Renal pelvis (tissue), 12 donors: ENCODE data around the gene DSG4. TPM values are rescaled to one million over a fixed set of nuclear protein-coding genes. Genes with fewer than 3 reads are reported as not detected.
"Not testable (repeated sequence)": the region's sequence is repeated elsewhere in the genome, so short reads cannot be mapped to it uniquely, and the experiment has no call there.

ENCODE experiments used
- DNase-seq: peaks from one replicate; pipeline ENCODE4 v3.0.0-alpha.2; 2013
- long read RNA-seq, 16 experiments: transcript quantifications; one replicate each; lab custom pipeline, GENCODE V29; 2026
- polyA plus RNA-seq, 3 donors: library from polyadenylated mRNA; unstranded; fragments of 120-200 nt; gene quantifications; one replicate each; pipeline ENCODE4 v1.2.1, GENCODE V29; 2013; ENCODE audit not compliant: insufficient read length in 3 of 3

DSG4 gene
- polyA plus RNA-seq: under 1 TPM in 1 of 3 donors, not detected in 2; 0.01 TPM
- long read RNA-seq, donor 1: 0 reads
- long read RNA-seq, donor 2: 0 reads
- long read RNA-seq, donor 3: 0 reads
- long read RNA-seq, donor 4: 0 reads
- long read RNA-seq, donor 5: 0 reads
- long read RNA-seq, donor 6: 0 reads
- long read RNA-seq, donor 7: 0 reads
- long read RNA-seq, donor 8: 0 reads
- long read RNA-seq, donor 9: 0 reads
- long read RNA-seq, donor 10: 0 reads
- long read RNA-seq, donor 11: 0 reads
- long read RNA-seq, donor 12: 0 reads
- long read RNA-seq, donor 13: 0 reads
- long read RNA-seq, donor 14: 0 reads
- long read RNA-seq, donor 15: 0 reads
- long read RNA-seq, donor 16: 0 reads

DNA sequence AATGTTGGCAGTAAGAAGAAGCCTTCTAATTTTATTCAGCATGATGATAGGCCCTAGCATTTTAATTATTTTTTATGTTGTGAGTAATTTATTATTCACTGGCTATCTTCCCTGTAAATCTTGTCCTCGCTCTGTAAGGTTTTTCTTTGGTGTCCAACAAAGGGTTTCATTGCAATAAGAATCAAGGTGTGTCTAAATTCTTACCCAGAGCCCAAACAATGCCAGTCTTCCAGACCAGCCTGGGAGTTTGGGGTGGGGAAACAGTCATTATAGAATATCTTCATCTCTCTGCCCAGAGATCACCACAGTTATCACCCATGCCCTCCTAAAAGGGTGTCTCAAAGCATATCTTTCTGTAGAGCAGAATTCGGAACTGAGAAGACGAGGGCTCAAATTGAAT, at the start of gene DSG4:
TSS of gene DSG4 (plus strand) at position 301 of the 400 bp plus-strand sequence. CDS start 135 bp downstream, outside the sequence.
- DNase-seq: no peak

- no peak for DNase-seq
Observed at GRCh38 chr18:31329787-31330438, 46.7 kb upstream of the DSG4 start.

- DNase-seq: no peak
Observed at GRCh38 chr18:31343454-31343853, 33.1 kb upstream of the DSG4 start.

DNA sequence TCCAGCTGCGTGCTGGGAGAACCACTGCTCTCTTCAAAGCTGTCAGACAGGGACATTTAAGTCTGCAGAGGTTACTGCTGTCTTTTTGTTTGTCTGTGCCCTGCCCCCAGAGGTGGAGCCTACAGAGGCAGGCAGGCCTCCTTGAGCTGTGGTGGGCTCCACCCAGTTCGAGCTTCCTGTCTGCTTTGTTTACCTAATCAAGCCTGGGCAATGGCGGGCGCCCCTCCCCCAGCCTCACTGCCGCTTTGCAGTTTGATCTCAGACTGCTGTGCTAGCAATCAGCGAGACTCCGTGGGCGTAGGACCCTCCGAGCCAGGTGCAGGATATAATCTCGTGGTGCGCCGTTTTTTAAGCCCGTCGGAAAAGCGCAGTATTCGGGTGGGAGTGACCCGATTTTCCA, 23.2 kb upstream of the DSG4 start:
- not testable (repeated sequence) for DNase-seq

GRCh38 chr18:31354990-31355389, 21.6 kb upstream of the DSG4 start:
- no peak for DNase-seq

- DNase-seq: no peak
Observed at GRCh38 chr18:31356025-31356424, 20.6 kb upstream of the DSG4 start.

GRCh38 chr18:31364190-31364589, 12.4 kb upstream of the DSG4 start:
- DNase-seq: no peak

GRCh38 chr18:31369478-31369877, 7.1 kb upstream of the DSG4 start:
- no peak for DNase-seq

- DNase-seq: no peak
Observed at GRCh38 chr18:31371989-31372388, 4.6 kb upstream of the DSG4 start.

DNA sequence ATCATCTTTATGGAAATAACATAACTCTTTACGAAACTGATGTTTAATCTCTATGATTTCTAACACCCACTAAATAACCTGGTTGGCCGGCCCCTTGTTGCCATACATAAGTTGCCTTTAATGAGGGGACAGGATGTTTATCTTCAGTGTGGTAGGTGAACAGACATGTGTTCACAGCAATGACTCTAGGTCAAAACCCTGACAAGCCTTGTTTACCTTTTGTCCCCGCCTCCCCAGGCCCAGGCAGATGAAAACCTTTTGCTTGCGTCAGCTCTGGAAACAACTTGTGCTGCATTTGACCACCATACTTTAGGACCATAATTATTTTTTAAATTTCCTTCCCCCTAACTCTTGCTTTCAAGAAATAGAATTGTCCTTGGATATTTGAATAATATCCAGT, 2.9 kb upstream of the DSG4 start:
- no peak for DNase-seq

GRCh38 chr18:31380912-31381311, 4.3 kb downstream of the DSG4 start:
- DNase-seq: no peak

DNA sequence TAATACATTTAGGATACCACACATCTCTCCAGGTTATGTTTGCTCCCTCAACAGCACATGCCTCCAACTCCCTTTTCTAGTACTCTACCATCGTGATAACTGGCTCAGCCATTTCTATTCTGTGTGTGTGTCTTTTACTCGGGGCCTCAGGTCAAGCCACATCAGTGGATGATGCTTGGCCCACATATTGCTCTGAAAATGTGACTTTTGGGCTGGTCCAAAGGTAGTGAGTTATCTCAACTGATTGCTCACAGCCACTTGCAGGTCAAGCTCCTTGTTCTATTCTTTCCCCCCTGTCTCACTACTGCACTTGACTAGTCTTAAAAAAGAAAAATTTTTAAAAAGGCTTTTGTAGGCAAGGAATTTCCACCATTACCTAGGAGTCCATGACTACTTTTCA, 5.5 kb downstream of the DSG4 start:
- no peak for DNase-seq

- no peak for DNase-seq
Observed at GRCh38 chr18:31386741-31387140, 10.2 kb downstream of the DSG4 start.

GRCh38 chr18:31393286-31393685, 16.7 kb downstream of the DSG4 start:
- no peak for DNase-seq

- no peak for DNase-seq
Observed at GRCh38 chr18:31396796-31397612, 20.4 kb downstream of the DSG4 start.

GRCh38 chr18:31398191-31398590, 21.6 kb downstream of the DSG4 start:
- DNase-seq: no peak

DNA sequence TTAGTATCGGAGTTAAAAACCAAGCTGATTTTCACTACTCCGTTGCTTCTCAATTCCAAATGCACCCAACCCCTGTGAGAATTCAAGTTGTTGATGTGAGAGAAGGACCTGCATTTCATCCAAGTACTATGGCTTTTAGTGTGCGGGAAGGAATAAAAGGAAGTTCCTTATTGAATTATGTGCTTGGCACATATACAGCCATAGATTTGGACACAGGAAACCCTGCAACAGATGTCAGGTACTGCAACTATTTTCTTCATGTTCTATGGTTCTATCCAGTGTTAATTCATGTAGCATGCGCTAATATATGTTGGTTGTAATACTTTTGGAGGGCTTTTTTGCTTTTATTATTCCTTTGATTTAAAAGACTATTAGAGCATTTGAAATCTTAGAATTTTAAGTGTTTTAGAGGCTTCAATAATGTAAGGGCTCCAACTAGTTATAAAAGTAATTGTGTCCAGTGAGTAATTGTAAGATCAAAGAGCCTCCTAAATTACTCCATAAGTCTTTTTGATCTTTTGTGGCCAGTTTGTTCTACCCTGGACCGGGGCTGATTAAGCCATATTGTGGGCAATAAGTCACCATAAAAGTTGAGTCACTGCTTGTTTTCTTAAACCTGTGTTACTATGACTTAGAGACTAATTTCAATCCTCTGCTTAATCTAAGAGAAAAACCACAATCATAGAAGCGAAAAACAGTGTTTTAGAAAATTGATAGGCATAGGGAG, 22.9 kb downstream of the DSG4 start:
- DNase-seq: no peak

DNA sequence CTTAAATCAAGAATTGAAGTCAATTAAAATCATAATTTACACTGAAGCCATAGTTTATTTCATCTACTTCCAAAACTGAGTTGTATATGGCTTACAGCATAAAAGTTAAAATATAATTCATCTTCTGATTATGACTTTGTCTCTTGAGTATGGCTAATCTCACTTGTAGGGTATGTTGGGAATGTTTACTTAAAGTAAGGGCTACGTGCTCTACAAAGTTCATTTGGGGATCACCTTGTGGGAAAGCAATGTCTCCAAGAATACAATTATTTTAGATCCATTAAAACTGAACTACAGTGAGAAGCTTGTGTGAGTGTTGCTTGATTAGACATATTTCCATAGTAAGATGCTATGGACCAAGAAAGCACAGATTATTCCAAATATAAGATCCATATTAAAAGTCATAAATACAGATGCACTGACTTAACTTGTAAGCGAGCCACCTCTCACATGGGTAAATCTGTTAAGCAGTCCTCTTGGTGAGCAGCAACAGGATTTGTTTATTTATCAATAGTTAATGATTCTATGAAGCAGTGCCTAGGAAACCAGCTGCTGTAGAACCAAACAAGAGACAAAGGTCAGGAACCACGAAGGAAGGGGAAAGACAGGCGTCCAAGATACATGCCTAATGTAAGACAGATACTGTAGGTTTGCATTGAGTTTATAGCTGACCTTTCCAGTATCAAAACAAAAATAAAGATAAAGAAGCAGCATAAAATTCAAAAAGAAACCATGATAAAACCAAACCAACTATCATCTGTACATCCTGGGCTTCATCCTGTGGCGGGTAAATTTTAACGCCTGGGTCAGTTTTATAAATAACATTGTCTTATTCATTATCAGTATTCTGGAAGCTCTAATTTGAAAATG, 24.8 kb downstream of the DSG4 start:
- DNase-seq: no peak

DNA sequence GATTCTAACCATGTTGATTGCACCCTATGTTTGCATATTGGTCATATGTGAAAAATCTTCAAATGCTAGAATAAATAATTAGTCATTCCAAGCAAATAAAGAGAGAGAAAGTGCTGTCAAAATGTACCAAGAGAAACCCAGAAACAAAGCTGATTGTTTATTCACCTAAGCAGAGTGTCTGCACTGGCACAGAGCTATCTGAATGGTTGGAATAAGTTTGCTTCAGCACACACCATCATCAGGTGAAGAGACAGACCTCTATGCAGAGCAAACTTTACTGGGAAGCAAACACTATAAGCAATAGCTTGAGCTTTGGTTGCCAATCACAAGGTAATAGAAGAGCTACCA, 25.4 kb downstream of the DSG4 start:
- DNase-seq: no peak

DNA sequence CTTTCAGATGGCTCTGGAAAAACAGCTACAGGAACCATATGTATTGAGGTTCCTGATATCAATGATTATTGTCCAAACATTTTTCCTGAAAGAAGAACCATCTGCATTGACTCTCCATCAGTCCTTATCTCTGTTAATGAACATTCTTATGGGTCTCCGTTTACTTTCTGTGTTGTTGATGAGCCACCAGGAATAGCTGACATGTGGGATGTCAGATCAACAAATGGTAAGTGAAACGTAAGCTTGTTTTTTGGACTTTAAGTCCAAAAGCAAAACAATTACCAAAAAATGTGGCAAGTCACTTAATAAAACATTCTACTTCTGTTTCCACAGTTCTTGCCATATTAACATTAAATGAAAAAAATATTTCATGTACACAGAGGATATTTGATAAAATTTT, 26.8 kb downstream of the DSG4 start:
- DNase-seq: no peak

- no peak for DNase-seq
Observed at GRCh38 chr18:31407649-31408048, 31.1 kb downstream of the DSG4 start.
